OCI-LY3 (cell line): ENCODE data around the gene LRRN4CL.

ENCODE experiments used
- CTCF ChIP-seq: fragments of 200-600, 300-600 bp; sonication (generic); IDR thresholded peaks from 2 replicates; pipeline ENCODE4 v1.5.1; 2014; ENCODE audit warnings: antibody characterized with exemption, low read length, low read depth
- EZH2phosphoT487 ChIP-seq: fragments of 200-600 bp; shearing (Covaris generic); IDR thresholded peaks from 2 replicates; pipeline ENCODE4 v1.6.1; 2018; ENCODE audit warnings: antibody characterized with exemption, mixed run types, low read depth

GRCh38 chr11:62715150-62716130, 26.1 kb upstream of the LRRN4CL start:
- TF ChIP-seq CTCF (no peak), EZH2phosphoT487 (no peak)
